ENCODE measurements around the gene ATL3.
"Not testable (repeated sequence)": the region's sequence is repeated elsewhere in the genome, so short reads cannot be mapped to it uniquely, and the experiment has no call there.

ATL3 gene

DNA sequence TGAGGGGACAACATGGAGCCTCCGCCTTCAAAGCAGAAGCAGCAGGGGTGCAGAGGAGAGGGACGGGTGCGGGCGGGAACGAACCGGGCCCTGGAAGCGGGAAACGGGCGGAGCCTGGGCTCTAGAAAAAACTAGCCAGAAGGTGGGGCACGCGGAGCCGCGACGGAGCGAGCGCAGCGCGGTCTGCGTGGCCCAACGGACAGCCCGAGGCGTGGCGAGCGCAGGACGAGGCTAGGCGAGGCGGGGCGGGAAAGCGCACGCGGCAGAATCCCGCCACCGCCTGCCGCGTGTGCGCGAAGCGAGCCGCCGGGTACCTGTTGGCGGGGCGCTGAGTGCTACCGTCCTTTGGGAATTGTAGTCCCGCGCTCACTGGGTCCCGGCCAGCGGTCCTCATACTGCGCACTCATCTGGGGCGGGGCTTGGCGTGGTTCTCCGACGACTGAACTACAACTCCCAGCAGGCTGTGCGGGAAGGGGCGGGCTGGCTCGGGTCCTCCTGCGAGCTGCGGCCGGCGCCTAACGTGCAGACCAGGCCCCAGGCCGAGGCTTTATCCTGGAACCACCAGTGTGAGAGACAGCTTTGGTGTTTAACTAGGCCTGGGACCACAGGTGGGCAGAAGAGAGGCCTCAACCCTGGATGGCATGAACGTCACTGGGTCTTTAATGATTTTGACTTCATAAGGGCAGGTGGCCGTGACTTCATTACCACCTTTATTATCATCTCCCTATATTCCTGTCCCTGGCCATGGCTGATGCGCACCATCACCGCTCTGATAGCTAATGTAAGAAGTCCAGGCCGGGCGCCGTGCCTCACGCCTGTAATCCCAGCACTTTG, at the start of gene ATL3:
Gene ATL3 (minus strand): TSS at position 55 of the 834 bp plus-strand sequence. CDS start 41 bp downstream, at position 14.
- DNase-seq (ENCODE audit: low spot score), result peak; percentile 100

GRCh38 chr11:63720611-63721010, 49.4 kb upstream of the ATL3 start:
- no peak for DNase-seq (ENCODE audit: low spot score)

DNA sequence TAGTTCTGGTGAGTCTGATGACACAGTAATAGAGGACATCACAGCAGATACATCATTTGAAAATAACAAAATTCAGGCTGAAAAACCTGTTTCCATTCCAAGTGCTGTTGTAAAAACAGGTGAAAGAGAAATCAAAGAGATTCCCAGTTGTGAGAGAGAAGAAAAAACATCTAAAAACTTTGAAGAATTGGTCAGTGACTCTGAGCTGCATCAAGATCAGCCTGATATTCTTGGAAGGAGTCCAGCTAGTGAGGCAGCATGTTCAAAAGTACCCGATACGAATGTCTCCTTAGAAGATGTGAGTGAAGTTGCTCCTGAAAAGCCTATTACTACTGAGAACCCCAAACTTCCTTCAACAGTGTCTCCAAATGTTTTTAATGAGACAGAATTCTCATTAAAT, 48.8 kb upstream of the ATL3 start:
- no peak for DNase-seq (ENCODE audit: low spot score)

- no peak for DNase-seq (ENCODE audit: low spot score)
Measured at GRCh38 chr11:63719001-63719400, 47.8 kb upstream of the ATL3 start.

GRCh38 chr11:63716046-63716445, 44.9 kb upstream of the ATL3 start:
- no peak for DNase-seq (ENCODE audit: low spot score)

- no peak for DNase-seq (ENCODE audit: low spot score)
Measured at GRCh38 chr11:63713766-63714165, 42.6 kb upstream of the ATL3 start.

GRCh38 chr11:63711838-63712237, 40.7 kb upstream of the ATL3 start:
- DNase-seq (ENCODE audit: low spot score), result no peak

- DNase-seq (ENCODE audit: low spot score), result no peak
Measured at GRCh38 chr11:63710476-63711217, 39.5 kb upstream of the ATL3 start.

GRCh38 chr11:63709336-63709884, 38.2 kb upstream of the ATL3 start:
- DNase-seq (ENCODE audit: low spot score), result no peak

DNA sequence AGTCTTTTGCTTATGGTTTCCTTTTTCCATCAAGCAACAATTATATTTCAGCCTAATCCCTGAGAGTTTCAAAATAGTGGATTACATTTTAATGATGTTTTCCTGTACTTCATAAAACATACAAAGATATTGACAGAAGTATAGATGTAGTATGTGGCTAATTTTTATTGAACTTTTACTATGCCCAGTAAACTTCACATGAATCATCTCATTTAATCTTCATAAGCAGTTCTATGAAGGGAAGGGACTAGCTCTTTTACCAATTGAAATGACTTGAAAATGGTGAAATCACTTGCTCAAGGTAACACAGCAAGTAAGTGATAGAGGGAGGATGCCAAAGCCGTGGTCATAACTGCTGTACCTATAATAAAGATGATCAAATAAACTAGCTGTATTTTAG, 37.6 kb upstream of the ATL3 start:
- no peak for DNase-seq (ENCODE audit: low spot score)

- DNase-seq (ENCODE audit: low spot score), result no peak
Measured at GRCh38 chr11:63705526-63705925, 34.4 kb upstream of the ATL3 start.

DNA sequence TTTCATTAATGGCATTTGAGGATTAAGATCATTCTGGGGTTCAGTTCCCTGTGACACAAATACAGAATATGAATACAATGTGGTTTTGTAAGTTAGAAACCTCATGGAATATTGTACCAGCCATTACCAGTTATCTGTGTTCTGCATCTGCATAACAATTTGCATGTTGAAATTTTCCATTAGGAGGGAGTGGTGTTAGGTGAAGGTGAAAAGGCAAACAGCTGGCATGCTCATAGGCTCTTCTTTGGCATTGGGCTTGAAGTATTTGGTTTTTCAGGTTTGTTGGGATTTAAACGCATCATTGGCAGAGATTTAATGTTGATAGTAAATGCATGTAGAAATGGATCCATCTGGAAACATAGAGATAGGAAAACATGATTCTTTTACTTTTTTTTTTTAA, 28.7 kb upstream of the ATL3 start:
- no peak for DNase-seq (ENCODE audit: low spot score)

DNA sequence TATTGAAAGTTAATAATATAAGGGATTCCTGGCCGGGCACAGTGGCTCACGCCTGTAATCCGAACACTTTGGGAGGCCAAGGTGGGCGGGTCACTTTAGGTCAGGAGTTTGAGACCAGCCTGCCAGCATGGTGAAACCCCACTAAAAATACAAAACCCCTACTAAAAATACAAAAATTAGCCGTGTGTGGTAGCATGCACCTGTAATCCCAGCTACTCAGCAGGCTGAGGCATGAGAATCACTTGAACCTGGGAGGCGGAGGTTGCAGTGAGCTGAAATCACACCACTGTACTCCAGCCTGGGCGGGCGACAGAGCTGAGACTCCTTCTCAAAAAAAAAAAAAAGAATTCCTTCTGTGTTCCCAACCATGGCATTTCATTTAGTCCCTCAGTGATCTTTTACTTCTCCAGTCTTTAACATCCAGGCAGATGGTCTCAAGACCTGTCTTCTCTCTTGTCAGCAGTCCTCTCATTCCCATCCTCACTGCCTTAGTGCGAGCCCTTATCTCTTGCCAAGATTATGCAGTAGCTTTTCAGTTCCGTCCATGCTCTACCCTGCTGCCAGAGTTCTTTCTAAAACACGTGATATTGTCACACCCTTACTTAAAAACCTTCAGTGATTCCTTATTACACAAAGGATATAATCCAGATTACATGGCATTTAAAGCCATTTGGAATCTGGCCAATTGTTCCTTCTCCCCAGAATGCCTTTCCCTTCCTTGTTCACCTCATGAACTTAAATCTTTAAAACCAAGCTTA, 28.0 kb upstream of the ATL3 start:
- no peak for DNase-seq (ENCODE audit: low spot score)

DNA sequence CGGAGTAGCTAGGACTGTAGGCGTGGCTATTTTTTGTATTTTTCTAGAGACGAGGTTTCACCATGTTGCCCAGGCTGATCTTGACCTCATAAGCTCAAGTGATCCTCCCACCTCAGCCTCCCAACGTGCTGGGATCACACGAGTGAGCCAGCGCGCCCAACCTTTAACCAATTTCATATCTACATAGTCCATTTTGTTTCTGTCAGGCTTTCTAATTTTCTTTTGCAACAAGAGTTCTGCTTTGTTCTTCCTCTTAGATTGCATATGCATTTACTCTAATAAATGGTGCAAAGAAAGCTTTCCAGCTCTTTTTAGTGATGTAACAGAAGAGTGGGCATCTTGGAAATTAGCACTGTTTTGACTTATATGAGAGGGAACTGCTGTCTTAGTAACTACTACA, 23.4 kb upstream of the ATL3 start:
- DNase-seq (ENCODE audit: low spot score), result no peak

GRCh38 chr11:63687845-63688244, 16.7 kb upstream of the ATL3 start:
- no peak for DNase-seq (ENCODE audit: low spot score)

- no peak for DNase-seq (ENCODE audit: low spot score)
Measured at GRCh38 chr11:63686926-63687325, 15.8 kb upstream of the ATL3 start.

DNA sequence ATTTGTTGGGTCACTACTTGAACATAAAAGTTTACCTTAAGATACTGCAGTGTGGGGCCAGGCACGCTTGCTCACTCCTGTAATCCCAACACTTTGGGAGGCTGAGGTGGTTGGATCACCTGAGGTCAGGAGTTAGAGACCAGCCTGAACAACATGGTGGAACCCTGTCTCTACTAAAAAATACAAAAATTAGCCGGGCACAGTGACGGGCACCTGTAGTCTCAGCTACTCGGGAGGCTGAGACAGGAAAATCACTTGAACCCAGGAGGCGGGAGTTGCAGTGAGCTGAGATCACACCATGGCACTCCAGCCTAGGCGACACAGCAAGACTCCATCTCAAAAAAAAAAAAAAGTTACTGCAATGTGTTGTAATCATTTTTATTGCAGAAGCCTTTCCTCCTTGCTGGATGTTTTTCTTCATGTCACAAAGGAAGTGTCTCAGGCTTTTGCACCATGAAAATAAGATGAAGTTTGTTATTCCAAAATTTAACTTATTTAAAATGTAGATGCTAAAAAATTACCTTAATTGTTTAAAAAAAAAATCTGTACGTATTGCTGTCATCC, 14.1 kb upstream of the ATL3 start:
- not testable (repeated sequence) for DNase-seq (ENCODE audit: low spot score)

DNA sequence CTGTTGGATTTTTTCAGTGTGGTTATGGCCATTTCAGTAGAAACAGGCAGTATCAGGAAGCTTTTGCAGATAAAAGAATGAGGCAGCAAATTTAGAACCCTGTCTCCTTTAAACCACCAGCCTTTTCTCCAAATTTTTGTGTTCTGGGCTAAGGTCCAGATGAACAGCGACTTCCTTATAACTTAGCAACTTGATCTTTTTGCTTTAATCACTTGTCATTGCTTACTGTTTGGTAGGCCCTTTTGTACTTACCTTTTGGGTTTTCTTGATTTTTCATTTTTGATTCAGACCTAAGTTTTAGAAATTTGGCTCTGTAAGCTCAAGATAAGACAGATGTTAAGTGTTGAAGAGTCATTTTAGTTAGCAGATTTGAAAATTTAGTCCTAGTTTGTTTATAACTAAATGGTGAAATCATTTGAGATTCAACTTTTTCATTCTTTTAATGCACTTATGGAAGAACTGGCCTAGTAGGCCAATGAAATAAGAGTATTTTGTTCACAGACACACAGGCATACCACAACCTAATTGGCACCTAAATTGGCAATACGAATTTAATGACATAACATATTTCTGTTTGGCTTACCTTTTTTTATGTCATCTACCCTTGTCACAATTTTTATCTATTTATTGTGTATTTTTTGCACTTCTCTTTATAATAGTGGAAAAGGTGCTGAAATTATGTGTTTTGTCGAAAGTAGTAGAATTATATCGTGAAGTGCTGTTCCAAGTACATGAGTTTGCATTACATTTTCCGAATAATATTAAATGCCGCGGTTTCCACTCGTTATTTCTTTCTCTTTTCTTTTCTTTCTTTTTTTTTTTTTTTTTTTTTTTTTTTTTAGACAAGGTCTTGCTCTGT, 12.2 kb upstream of the ATL3 start:
- DNase-seq (ENCODE audit: low spot score), result peak; percentile 10

DNA sequence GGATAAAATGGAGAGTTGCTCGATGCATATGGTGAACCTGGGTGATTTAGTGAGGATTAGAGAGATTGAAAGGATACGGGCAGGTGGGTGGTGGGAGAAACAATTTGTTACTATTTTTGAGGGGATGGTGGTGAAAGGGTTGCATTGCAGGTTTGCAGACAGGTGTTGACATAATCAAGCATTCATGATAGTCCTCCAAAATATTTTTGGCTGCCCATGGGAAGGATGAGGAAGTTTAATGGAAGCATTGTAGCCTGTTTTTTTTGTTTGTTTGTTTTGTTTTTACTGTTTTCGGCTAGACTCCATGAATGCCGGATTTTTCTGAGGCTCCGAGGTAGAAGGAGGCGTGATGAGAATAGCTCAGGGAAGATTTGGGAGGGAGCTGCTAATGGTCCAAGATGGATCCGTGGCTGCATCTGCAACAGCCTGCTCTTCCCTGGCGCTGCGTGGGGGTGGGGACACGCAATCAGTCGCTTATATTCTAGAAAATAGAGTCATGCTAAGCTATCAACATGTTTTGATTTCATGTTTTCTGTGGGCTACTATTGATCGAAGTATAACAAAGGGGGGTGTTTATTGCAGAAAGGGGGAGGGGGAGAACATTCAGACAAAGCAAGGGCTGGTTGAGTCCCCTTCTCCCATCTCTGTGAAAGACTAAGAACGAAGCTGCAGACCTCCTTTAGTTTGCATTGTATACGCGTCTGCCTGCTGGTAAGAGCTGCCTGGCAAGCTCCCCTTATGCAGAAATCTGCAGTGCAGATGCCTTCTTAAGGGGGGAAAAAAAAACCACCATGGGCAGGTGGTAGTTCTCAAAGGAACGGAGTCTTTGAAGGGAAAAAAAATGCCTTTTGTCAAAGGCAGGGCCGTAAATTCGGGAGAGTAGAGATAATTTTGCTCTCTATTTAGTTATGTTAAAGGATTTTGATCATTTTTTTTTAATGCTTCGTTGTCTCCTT, 11.2 kb upstream of the ATL3 start:
- DNase-seq (ENCODE audit: low spot score), result peak; percentile 96

Measured in HuH-7 (cell line).